ENCODE data around the gene ITPKB. TPM values are rescaled to one million over a fixed set of nuclear protein-coding genes. Genes with fewer than 3 reads are reported as not detected.

ITPKB gene
- total and polyA plus RNA-seq, 2 of the 13 experiments (the other 11 are each of a cell fraction or from before 2014, with no cell fraction given): not detected

DNA sequence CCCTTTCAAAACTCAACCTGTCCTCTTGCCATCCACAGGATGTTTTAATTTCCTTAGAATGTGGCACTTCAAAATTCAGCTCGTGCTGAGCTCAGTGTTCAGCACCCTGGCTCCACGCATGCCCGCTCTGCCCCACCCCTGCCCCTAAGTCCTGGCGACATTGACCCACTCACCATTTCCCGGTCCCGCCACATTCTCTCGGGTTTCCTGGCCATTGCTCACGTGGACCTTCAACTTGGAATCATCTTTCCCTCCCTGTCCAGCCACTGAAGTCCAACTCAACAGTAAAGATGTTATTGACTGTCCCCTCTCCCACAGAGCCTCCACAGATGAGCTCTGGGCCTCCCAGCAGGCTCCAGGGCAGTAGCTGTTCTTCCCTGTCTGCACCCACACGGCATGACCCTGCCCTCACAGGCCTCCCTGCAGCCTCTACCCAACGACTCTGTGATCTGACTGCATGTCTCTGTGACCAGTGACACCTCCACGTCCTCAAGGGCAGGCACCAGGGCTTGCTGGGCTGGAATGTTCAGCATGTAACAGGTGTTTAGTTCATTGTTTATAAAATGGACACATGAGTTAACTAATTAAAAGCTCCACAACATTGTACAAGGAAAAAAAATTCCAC lies 53.8 kb downstream of the ITPKB start (continued):
- TF ChIP-seq, protein P1, sequence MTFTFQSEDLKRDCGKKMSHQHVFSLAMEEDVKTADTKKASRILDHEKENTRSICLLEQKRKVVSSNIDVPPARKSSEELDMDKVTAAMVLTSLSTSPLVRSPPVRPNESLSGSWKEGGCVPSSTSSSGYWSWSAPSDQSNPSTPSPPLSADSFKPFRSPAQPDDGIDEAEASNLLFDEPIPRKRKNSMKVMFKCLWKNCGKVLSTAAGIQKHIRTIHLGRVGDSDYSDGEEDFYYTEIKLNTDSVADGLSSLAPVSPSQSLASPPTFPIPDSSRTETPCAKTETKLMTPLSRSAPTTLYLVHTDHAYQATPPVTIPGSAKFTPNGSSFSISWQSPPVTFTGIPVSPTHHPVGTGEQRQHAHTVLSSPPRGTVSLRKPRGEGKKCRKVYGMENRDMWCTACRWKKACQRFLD (CRISPR knock-in tag; IDR thresholded peaks at IDR 0.05; ENCODE audit: borderline replicate concordance): no peak

- no peaks in the 10 kb centered on the region for H4K20me1 ChIP-seq (ENCODE audit: insufficient read depth, low read length)
- no peak overlapping the region for H3K4me3 ChIP-seq (replicated peaks in 1 of 3; ENCODE audit: insufficient read depth in 1 of 3, low read depth in 2 of 3, low read length in 3 of 3)
- no peak overlapping the region for H2AFZ ChIP-seq (ENCODE audit: low read length)
- H3K27ac ChIP-seq (ENCODE audit: extremely low read length, insufficient read depth, low read length): no peak overlapping the region
- intact Hi-C loops (cut with micrococcal nuclease; ENCODE audit: unreplicated experiment) (no loop called here), in situ Hi-C loops (cut with HindIII; ENCODE audit: extremely low pct_ligation_motif_present, low pct_unique_long_range_greater_than_20kb) (no loop called here)
- H3K9me3 ChIP-seq (ENCODE audit: low read length): no peaks in the 10 kb centered on the region
- H3K79me2 ChIP-seq (ENCODE audit: insufficient read depth, low read length): no peaks in the 10 kb centered on the region
- DNase-seq (ENCODE audit: low spot score): no peak
- POLR2A ChIA-PET: no interaction called here
- no peak overlapping the region for H3K9ac ChIP-seq (ENCODE audit: insufficient read depth, low read depth, low read length)
- BruUV-seq (replicated peaks): no TSS peak
- H3K4me2 ChIP-seq (ENCODE audit: low read depth, low read length): no peak overlapping the region
- CTCF ChIA-PET (ENCODE audit: low intra/inter-chr PET ratio, low total read pairs): no interaction called here
- H3K27me3 ChIP-seq (ENCODE audit: control insufficient read depth in 1 of 2, insufficient read depth in 2 of 2, low read length in 2 of 2): peaks cover 6 to 54% of the 10 kb centered on the region in 2 experiments; a peak in 4 of 5 replicates
- H3K36me3 ChIP-seq (replicated peaks in 1 of 2; ENCODE audit: control insufficient read depth in 1 of 2, insufficient read depth in 2 of 2, low read length in 2 of 2): no peaks in the 10 kb centered on the region
- TF ChIP-seq RNF219 (CRISPR knock-in tag; IDR thresholded peaks at IDR 0.05) (no peak), DMAP1 (CRISPR knock-in tag; IDR thresholded peaks at IDR 0.05) (no peak), AKAP8 (CRISPR knock-in tag; IDR thresholded peaks at IDR 0.05) (no peak), ZNF10 (CRISPR knock-in tag; IDR thresholded peaks at IDR 0.05; ENCODE audit: borderline replicate concordance, low read depth) (no peak), ZNF746 (CRISPR knock-in tag; IDR thresholded peaks at IDR 0.05) (no peak)
- TF ChIP-seq, protein P2, sequence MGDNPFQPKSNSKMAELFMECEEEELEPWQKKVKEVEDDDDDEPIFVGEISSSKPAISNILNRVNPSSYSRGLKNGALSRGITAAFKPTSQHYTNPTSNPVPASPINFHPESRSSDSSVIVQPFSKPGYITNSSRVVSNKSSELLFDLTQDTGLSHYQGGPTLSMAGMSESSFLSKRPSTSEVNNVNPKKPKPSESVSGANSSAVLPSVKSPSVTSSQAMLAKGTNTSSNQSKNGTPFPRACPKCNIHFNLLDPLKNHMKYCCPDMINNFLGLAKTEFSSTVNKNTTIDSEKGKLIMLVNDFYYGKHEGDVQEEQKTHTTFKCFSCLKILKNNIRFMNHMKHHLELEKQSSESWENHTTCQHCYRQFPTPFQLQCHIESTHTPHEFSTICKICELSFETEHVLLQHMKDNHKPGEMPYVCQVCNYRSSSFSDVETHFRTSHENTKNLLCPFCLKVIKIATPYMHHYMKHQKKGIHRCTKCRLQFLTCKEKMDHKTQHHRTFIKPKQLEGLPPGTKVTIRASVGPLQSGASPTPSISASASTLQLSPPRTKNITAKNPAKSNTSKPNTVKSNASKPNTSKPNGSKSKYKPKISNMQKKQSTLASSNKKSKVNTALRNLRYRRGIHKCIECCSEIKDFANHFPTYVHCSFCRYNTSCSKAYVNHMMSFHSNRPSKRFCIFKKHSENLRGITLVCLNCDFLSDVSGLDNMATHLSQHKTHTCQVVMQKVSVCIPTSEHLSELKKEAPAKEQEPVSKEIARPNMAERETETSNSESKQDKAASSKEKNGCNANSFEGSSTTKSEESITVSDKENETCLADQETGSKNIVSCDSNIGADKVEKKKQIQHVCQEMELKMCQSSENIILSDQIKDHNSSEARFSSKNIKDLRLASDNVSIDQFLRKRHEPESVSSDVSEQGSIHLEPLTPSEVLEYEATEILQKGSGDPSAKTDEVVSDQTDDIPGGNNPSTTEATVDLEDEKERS (CRISPR knock-in tag; IDR thresholded peaks at IDR 0.05): no peak
- WGBS (ENCODE audit: low lambda C conversion rate): 14% methylated on average over 7 of the region's 7 CpGs
- peaks cover 5% of the 10 kb centered on the region; the same call in 1 of the 2 replicates for H3K4me1 ChIP-seq (ENCODE audit: insufficient read depth, low read length)
- no peak for ATAC-seq
- no peak for FAIRE-seq
Measured at GRCh38 chr1:226684026-226684425, 55.1 kb downstream of the ITPKB start.
